Activated naive CD8-positive, alpha-beta T cell treated with anti-CD3 and anti-CD28 coated beads for 36 hours (primary cell): Measurements from ENCODE around the gene MLN. TPM values are rescaled to one million over a fixed set of nuclear protein-coding genes. Genes with fewer than 3 reads are reported as not detected.

Experiments used
- DNase-seq: peaks from one replicate; pipeline ENCODE4 v3.0.0; 2021
- H3K27ac Mint-ChIP-seq: one replicate; pipeline ENCODE4 v1.8.0; 2022; ENCODE audit warnings: mild to moderate bottlenecking, moderate library complexity, mixed read lengths
- H3K27me3 Mint-ChIP-seq: one replicate; pipeline ENCODE4 v1.8.0; 2022; ENCODE audit warnings: mild to moderate bottlenecking, mixed read lengths
- H3K36me3 Mint-ChIP-seq: one replicate; pipeline ENCODE4 v1.8.0; 2021; ENCODE audit warnings: mild to moderate bottlenecking, mixed read lengths
- H3K4me1 Mint-ChIP-seq: one replicate; pipeline ENCODE4 v1.8.0; 2021; ENCODE audit warnings: mixed read lengths
- H3K4me3 Mint-ChIP-seq: one replicate; pipeline ENCODE4 v1.8.0; 2022; ENCODE audit warnings: mild to moderate bottlenecking, moderate library complexity, mixed read lengths
- H3K9me3 Mint-ChIP-seq: one replicate; pipeline ENCODE4 v1.8.0; 2022; ENCODE audit warnings: mixed read lengths
- total RNA-seq, 2 experiments: library from RNA; stranded (reverse); gene quantifications; one replicate each; pipeline ENCODE4 v1.2.3, GENCODE V29; 2021

MLN gene
- total RNA-seq, 2 experiments from 2014 or later, result not detected

DNA sequence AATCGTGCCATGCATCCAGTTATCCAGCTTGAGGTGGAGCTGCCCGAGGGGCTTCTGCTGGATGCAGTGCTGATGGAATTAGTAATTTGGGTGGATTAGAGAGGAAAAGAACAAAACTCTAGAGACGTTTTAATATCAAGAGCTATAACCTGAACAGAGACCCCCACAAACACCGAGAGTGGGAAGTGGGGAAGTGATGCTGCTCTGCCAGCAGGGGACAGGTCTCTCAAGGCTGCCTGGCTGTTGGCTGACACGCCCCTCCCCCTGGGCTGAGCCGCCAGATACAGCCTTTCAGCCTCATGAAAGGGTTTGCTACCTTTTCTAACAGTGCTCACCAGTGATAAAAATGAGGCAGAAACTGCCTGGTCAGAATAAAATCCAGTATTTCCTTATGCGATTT lies 24.5 kb downstream of the MLN start:
- DNase-seq, result no peak
- peaks cover 8% of the 10 kb centered on the region for H3K4me1 Mint-ChIP-seq
- H3K27me3 Mint-ChIP-seq, result no peaks in the 10 kb centered on the region
- H3K9me3 Mint-ChIP-seq, result no peaks in the 10 kb centered on the region
- H3K36me3 Mint-ChIP-seq, result peaks cover 26% of the 10 kb centered on the region
- no peak overlapping the region for H3K27ac Mint-ChIP-seq
- H3K4me3 Mint-ChIP-seq, result no peak overlapping the region

DNA sequence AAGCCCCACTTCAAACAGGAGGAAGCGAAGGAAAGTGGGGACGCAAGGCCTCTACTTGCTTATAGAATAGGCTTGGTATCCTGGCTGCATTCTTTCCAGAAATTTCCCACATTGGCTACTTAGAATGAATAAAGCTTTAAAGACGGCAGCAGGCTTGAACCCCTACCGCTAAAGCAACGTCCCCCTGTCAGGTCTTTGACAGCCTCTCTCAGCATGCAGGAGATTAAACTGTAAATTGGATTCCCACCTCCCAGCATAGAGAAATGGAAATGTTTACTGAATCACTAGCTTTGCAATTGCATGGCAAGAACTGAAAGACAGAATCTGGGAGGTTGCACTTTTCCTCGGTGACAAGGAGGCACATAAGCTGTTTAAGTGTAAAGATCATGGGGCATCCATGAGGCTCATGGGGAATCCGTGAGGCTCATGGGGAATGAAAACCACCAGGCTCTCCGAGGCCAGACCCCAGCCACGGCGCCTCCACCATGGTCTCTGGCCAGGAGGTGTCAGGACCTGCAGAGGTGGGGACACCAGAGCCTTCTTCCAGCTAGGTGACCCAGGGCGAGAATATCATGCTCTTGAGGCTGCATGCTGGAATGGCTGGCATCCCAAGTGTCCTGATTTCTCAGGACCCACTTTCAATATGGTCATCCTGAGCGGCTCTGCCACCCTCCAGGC lies 25.2 kb downstream of the MLN start:
- Mint-ChIP-seq H3K4me1 (peaks cover 7% of the 10 kb centered on the region), H3K9me3 (no peaks in the 10 kb centered on the region), H3K4me3 (no peak overlapping the region), H3K27me3 (no peaks in the 10 kb centered on the region), H3K27ac (no peak overlapping the region), H3K36me3 (peaks cover 22% of the 10 kb centered on the region)
- no peak for DNase-seq

DNA sequence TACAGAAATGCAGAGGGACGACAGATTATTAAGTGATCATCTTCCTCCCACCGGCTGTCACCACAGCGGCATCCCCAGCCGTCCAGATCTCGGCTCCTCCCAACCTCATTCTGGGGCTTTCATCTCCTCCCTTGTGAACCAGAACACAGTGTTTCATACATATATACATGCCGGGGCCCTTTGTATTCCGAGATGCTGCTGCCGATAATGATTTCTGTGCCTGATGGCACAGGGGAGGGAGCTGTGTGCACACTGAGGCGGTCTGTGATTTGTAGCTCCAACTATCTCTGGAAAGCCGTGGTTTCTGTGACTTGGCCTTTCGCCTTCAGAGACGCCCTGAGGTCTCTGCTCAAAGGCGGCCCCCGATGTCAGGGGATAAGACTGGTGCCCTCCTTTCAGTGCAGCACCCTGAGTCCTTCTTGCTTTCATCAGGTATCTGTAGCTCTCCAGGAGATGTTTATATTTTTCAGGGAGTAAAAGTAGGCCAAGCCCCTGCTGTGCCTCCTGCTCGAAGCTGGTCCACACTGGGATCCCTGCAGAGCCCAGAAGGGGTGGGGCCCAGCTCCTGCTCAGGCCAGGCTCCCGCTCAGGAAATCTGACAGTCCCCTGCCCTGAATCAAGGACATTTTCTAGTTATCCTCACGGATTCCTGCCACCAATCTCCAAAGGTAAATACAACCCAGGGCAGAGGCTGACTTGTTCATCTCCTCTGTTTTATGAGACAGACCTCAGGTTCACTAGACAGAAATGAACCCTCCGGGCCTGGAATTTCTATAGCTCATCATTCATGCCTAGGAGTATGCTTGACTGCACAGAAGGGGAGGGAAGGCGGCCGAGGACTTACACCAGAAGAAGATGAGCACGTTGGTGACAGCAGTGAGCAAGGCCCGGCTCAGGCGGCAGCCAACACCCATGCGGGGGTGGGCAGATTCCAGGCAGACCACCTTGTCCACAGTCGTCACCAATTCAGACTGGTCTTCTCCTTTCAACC lies 26.1 kb downstream of the MLN start:
- H3K27ac Mint-ChIP-seq, result no peak overlapping the region
- no peak for DNase-seq
- no peaks in the 10 kb centered on the region for H3K27me3 Mint-ChIP-seq
- H3K9me3 Mint-ChIP-seq, result no peaks in the 10 kb centered on the region
- H3K4me1 Mint-ChIP-seq, result peaks cover 5% of the 10 kb centered on the region
- H3K4me3 Mint-ChIP-seq, result no peak overlapping the region
- peaks cover 21% of the 10 kb centered on the region for H3K36me3 Mint-ChIP-seq

- Mint-ChIP-seq H3K9me3 (no peaks in the 10 kb centered on the region), H3K4me3 (no peak overlapping the region), H3K36me3 (peaks cover 14% of the 10 kb centered on the region), H3K27ac (no peak overlapping the region), H3K4me1 (no peaks in the 10 kb centered on the region), H3K27me3 (no peaks in the 10 kb centered on the region)
- DNase-seq, result no peak
Measured at GRCh38 chr6:33776764-33777163, 27.0 kb downstream of the MLN start.

- peaks cover 15% of the 10 kb centered on the region for H3K36me3 Mint-ChIP-seq
- no peaks in the 10 kb centered on the region for H3K9me3 Mint-ChIP-seq
- H3K27ac Mint-ChIP-seq, result peak overlapping the region; percentile 2
- peaks cover 1% of the 10 kb centered on the region for H3K4me1 Mint-ChIP-seq
- no peak for DNase-seq
- H3K27me3 Mint-ChIP-seq, result no peaks in the 10 kb centered on the region
- no peak overlapping the region for H3K4me3 Mint-ChIP-seq
Measured at GRCh38 chr6:33776186-33776585, 27.6 kb downstream of the MLN start.

DNA sequence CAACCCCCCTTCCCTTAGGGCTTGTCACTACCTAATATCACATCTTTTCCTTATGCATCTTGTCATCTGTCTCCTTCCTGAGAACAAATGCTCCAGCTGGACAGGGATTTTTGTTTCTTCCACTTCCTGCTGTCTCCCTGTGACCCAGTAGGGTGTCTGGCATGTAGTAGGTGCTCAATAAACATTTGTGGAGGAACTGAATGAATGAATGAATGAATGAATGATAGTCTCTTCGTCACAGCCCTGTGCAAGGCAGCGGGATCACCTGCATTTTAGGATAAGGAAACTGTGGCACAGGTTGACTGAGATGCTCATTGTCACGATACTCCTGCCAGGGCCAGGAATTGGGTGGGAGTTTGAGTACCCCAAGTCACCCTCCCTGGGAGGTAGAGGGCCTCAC lies 29.0 kb downstream of the MLN start:
- no peak overlapping the region for H3K27ac Mint-ChIP-seq

GRCh38 chr6:33772902-33773472 lies 30.8 kb downstream of the MLN start:
- no peak overlapping the region for H3K27ac Mint-ChIP-seq

More for the DNA sequence above, 29.0 kb downstream of the MLN start:
- H3K4me3 Mint-ChIP-seq, result no peak overlapping the region
- H3K4me1 Mint-ChIP-seq, result peaks cover 2% of the 10 kb centered on the region
- no peak for DNase-seq
- no peaks in the 10 kb centered on the region for H3K27me3 Mint-ChIP-seq
- peaks cover 12% of the 10 kb centered on the region for H3K36me3 Mint-ChIP-seq
- no peaks in the 10 kb centered on the region for H3K9me3 Mint-ChIP-seq

GRCh38 chr6:33772082-33772830 lies 31.5 kb downstream of the MLN start:
- no peak overlapping the region for H3K4me3 Mint-ChIP-seq
- H3K27ac Mint-ChIP-seq, result no peak overlapping the region
- no peaks in the 10 kb centered on the region for H3K9me3 Mint-ChIP-seq
- peaks cover 8% of the 10 kb centered on the region for H3K27me3 Mint-ChIP-seq
- DNase-seq, result no peak
- peaks cover 7% of the 10 kb centered on the region for H3K36me3 Mint-ChIP-seq
- peaks cover 6% of the 10 kb centered on the region for H3K4me1 Mint-ChIP-seq

More at GRCh38 chr6:33772902-33773472, 30.8 kb downstream of the MLN start:
- DNase-seq, result no peak
- Mint-ChIP-seq H3K9me3 (no peaks in the 10 kb centered on the region), H3K27me3 (peaks cover 4% of the 10 kb centered on the region), H3K36me3 (peaks cover 10% of the 10 kb centered on the region), H3K4me3 (no peak overlapping the region), H3K4me1 (peaks cover 6% of the 10 kb centered on the region)

- Mint-ChIP-seq H3K9me3 (no peaks in the 10 kb centered on the region), H3K27ac (no peak overlapping the region), H3K4me1 (peaks cover 6% of the 10 kb centered on the region), H3K27me3 (peaks cover 11% of the 10 kb centered on the region), H3K36me3 (peaks cover 4% of the 10 kb centered on the region), H3K4me3 (no peak overlapping the region)
- DNase-seq, result peak; percentile 73
Measured at GRCh38 chr6:33771146-33772081, 32.4 kb downstream of the MLN start.

DNA sequence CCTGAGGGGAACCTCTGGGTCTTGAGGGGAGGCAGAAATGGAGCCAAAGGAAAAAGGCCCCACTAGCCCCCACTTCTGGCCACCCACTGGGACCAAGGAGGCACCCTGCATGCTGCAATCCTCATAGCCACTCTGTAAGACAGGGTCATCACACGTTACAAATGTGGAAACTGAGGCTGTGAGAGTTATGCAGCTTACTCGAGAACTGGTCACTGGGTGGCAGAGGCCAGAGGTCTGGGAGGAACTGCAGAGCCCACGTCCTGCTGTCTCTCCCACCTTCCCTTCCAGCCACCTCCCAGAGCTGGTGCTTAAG lies 33.0 kb downstream of the MLN start:
- Mint-ChIP-seq H3K4me1 (peaks cover 6% of the 10 kb centered on the region), H3K27me3 (peaks cover 12% of the 10 kb centered on the region), H3K9me3 (no peaks in the 10 kb centered on the region), H3K36me3 (peaks cover 4% of the 10 kb centered on the region), H3K4me3 (no peak overlapping the region), H3K27ac (no peak overlapping the region)
- DNase-seq, result no peak

DNA sequence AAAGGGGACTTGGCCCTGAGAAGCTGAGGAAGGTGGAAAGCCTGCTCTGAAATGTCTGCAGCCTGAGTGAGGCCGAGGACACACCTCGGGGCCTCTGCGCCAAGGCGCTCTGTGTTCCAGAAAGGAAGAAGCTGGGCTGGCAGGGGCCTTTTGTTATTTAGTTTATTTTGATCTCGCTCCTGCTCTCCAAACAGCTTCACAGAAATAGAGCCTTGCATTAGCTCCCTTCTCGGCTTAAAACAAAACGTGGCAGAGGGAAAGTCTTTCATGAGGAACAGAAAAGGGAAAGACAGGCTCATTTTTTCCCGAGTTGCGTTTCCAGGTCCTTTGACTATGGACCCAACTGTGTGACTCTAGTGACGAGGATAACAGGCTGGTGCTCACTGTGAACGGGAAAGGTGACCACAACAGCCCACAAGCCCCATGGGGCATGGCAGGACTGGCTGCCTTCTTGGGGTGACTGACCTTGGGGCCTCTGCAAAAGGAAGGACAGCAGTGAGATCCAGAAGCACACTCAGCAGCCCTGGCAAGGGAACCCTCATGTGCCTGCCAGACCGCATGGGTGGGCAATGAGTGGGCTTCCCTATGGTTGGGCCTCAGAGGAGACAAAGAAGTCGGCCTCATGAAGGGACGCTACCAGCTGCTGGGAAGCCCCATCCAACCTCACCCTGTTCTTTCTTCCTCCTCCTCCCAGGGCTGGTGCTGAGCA lies 33.5 kb downstream of the MLN start:
- Mint-ChIP-seq H3K9me3 (no peaks in the 10 kb centered on the region), H3K4me1 (peaks cover 6% of the 10 kb centered on the region), H3K36me3 (peaks cover 4% of the 10 kb centered on the region), H3K27ac (no peak overlapping the region), H3K4me3 (no peak overlapping the region), H3K27me3 (peaks cover 12% of the 10 kb centered on the region)
- DNase-seq, result no peak

GRCh38 chr6:33769248-33769821 lies 34.5 kb downstream of the MLN start:
- H3K27me3 Mint-ChIP-seq, result peaks cover 12% of the 10 kb centered on the region
- no peak for DNase-seq
- H3K27ac Mint-ChIP-seq, result no peak overlapping the region
- H3K9me3 Mint-ChIP-seq, result no peaks in the 10 kb centered on the region
- H3K4me1 Mint-ChIP-seq, result peaks cover 6% of the 10 kb centered on the region
- peaks cover 1% of the 10 kb centered on the region for H3K36me3 Mint-ChIP-seq
- H3K4me3 Mint-ChIP-seq, result no peak overlapping the region

GRCh38 chr6:33768644-33769120 lies 35.1 kb downstream of the MLN start:
- peaks cover 13% of the 10 kb centered on the region for H3K27me3 Mint-ChIP-seq
- no peak overlapping the region for H3K4me3 Mint-ChIP-seq
- DNase-seq, result peak; percentile 70
- H3K27ac Mint-ChIP-seq, result no peak overlapping the region
- peaks cover 6% of the 10 kb centered on the region for H3K4me1 Mint-ChIP-seq
- H3K36me3 Mint-ChIP-seq, result peaks cover 1% of the 10 kb centered on the region
- H3K9me3 Mint-ChIP-seq, result no peaks in the 10 kb centered on the region
